ENCODE results near the gene TXNRD1. TPM values are rescaled to one million over a fixed set of nuclear protein-coding genes. Genes with fewer than 3 reads are reported as not detected.
A peak's percentile ranks its signal among the peaks of the same experiment; 100 is the strongest.

The TXNRD1 gene
- polyA plus RNA-seq, 1 experiment = 673 TPM

DNA sequence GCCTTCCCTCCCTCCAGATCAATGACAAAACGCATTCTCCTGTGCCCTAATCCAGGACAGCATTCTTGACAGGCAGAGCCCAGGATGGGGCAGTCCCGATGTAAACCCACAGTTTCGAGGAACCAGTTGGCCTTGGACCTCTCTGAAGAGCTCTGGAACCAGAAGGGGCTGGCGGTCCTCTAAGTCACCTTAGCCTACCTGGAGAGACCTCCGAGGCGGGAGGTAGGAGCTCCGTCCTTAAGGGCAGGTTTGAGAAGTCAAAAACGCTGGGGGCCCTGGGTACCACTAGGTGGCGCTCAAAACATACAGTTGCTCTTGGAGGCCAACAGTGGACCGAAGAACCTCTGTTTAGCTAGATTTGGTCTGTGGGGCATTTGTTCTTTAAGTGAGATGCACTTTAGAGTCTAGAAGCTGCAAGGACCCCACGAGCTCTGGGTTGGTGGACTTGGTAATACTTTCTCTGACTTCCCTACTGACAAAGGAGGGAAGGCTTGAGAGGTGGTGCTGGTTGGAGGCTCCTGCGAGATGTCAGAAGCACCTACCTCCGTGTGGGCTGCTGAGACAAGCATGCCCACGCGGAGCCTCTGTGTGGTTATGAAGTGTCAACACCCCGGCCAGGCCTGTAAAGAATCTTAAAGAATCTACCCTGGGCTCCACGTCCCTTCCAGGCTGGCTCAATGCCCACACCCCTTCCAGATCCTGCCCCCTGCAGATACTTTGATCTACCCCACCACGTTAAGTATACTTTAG lies 166.3 kb downstream of the TXNRD1 start:
- no peak overlapping the region for H3K4me3 ChIP-seq (ENCODE audit: low read depth, low read length)
- peak; percentile 51 for DNase-seq (ENCODE audit: low read depth, low spot score)

DNA sequence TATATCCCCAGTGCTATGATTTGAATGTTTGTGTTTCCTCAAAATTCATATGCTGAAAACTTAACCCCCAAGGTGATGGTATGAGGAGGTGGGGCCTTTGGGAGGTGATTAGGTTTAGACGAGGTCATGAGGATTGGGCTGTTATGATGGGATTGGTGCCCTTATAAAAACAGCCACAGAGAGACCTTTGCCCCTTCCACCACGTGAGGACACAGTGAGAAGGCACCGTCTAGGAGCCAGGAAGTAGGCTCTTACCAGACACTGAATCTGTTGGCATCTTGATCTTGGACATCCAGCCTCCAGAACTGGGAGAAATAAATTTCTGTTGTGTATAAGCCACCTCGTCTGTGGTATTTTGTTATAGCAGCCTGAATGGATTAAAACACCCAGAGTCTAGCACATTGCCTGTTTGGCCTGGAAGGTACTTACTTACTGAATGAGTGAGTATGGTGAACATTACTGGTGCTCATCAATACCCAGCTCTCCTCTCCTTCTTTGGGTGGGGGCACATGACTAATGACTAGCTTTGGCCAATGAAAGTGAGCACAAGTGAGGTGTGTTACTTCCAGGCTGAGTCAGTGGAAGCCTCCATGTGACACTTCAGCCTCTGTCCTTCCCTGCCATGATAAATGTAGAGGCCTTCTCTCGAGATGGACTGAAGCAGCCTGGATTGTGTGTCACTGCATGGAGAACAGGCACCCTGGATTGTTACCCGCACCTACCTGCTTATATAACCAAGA lies 168.7 kb downstream of the TXNRD1 start:
- no peak overlapping the region for H3K27ac ChIP-seq (ENCODE audit: low read depth, low read length)
- no peak for DNase-seq (ENCODE audit: low read depth, low spot score)
- H3K4me3 ChIP-seq (ENCODE audit: low read depth, low read length) = no peak overlapping the region
- ChIA-PET CTCF (interaction anchor here (7.2 kb wide), 1 partner anchor 492 kb away, joined by 177 read pairs; no protein-coding TSS in a partner anchor), POLR2A (no interaction called here)
- no peaks in the 10 kb centered on the region for H3K9me3 ChIP-seq (ENCODE audit: control insufficient read depth, insufficient read depth, low read length)
- TF ChIP-seq, protein P1, sequence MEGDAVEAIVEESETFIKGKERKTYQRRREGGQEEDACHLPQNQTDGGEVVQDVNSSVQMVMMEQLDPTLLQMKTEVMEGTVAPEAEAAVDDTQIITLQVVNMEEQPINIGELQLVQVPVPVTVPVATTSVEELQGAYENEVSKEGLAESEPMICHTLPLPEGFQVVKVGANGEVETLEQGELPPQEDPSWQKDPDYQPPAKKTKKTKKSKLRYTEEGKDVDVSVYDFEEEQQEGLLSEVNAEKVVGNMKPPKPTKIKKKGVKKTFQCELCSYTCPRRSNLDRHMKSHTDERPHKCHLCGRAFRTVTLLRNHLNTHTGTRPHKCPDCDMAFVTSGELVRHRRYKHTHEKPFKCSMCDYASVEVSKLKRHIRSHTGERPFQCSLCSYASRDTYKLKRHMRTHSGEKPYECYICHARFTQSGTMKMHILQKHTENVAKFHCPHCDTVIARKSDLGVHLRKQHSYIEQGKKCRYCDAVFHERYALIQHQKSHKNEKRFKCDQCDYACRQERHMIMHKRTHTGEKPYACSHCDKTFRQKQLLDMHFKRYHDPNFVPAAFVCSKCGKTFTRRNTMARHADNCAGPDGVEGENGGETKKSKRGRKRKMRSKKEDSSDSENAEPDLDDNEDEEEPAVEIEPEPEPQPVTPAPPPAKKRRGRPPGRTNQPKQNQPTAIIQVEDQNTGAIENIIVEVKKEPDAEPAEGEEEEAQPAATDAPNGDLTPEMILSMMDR (IDR thresholded peaks at IDR 0.05; ENCODE audit: low read depth, low read length) = no peak
- H3K27me3 ChIP-seq (ENCODE audit: control insufficient read depth, insufficient read depth, low read length) = no peaks in the 10 kb centered on the region

More for the DNA sequence above, 166.3 kb downstream of the TXNRD1 start:
- CTCF ChIA-PET = interaction anchor here (0.5 to 7.2 kb wide), 119 partner anchors 9 to 1364 kb away, joined by 3 to 177 read pairs (median 4); partner anchors contain the start of genes HCFC2 and SLC41A2
- TF ChIP-seq, protein P1 (IDR thresholded peaks at IDR 0.05; ENCODE audit: low read depth, low read length) = peak; percentile 99
- POLR2A ChIA-PET = no interaction called here
- Histone ChIP-seq H3K9me3 (ENCODE audit: control insufficient read depth, insufficient read depth, low read length) (no peaks in the 10 kb centered on the region), H3K27me3 (ENCODE audit: control insufficient read depth, insufficient read depth, low read length) (no peaks in the 10 kb centered on the region), H3K27ac (ENCODE audit: low read depth, low read length) (no peak overlapping the region)

DNA sequence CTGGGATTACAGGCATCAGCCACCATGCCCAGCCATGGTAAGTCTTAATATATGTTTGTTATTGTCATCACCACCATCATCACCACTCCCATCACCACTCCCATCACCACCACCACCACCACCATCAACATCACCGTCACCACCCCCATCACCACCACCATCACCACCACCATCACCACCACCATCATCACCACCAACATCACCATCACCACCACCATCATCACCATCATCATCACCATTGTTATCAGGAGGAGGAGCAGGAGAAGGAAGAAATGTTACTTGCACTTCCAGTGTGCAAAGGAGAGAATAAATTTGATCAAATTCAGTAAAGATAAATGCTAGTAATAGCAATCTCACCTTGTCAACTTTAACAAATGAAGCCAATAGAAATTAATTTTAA lies 169.9 kb downstream of the TXNRD1 start:
- DNase-seq (ENCODE audit: low read depth, low spot score) = no peak
- Histone ChIP-seq H3K27me3 (ENCODE audit: control insufficient read depth, insufficient read depth, low read length) (no peaks in the 10 kb centered on the region), H3K4me3 (ENCODE audit: low read depth, low read length) (no peak overlapping the region), H3K27ac (ENCODE audit: low read depth, low read length) (no peak overlapping the region), H3K9me3 (ENCODE audit: control insufficient read depth, insufficient read depth, low read length) (no peaks in the 10 kb centered on the region)
- ChIA-PET POLR2A (no interaction called here), CTCF (interaction anchor here (1.6 kb wide), 1 partner anchor 491 kb away, joined by 5 read pairs; no protein-coding TSS in a partner anchor)
- TF ChIP-seq, protein P1 (IDR thresholded peaks at IDR 0.05; ENCODE audit: low read depth, low read length) = no peak

DNA sequence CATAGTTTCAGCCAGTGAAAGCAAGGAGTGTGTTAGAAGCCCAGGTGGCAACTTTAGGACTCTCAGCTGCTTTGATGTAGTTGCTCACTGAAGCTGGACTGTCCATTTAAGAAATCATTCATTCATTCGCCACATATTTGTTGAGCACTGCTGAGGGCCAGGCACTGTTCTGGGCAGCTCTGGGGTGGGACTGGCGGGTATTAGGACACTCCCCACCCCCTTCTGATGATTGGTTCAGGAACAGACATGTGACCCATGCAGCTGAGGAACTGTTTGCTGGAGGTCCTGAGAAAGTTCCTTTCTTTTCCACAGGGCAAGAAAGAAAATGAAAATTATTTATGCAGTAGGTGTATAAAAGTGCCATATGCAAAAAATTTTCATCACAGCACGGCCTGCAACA lies 170.9 kb downstream of the TXNRD1 start:
- no peak for DNase-seq (ENCODE audit: low read depth, low spot score)
- ChIA-PET POLR2A (no interaction called here), CTCF (interaction anchor here (0.6 to 1.6 kb wide), 2 partner anchors 72 to 490 kb away, joined by 5 read pairs; no protein-coding TSS in a partner anchor)

More for the DNA sequence above, 170.9 kb downstream of the TXNRD1 start:
- no peak overlapping the region for H3K4me3 ChIP-seq (ENCODE audit: low read depth, low read length)
- no peak overlapping the region for H3K27ac ChIP-seq (ENCODE audit: low read depth, low read length)
- no peaks in the 10 kb centered on the region for H3K9me3 ChIP-seq (ENCODE audit: control insufficient read depth, insufficient read depth, low read length)
- TF ChIP-seq, protein P1 (IDR thresholded peaks at IDR 0.05; ENCODE audit: low read depth, low read length) = no peak
- H3K27me3 ChIP-seq (ENCODE audit: control insufficient read depth, insufficient read depth, low read length) = no peaks in the 10 kb centered on the region
